Activated CD8-positive, alpha-beta memory T cell treated with anti-CD3 and anti-CD28 coated beads for 24 hours (primary cell): ENCODE results near the gene KCNA2.
A peak's percentile ranks its signal among the peaks of the same experiment; 100 is the strongest.

Experiments used
- DNase-seq: peaks from one replicate; pipeline ENCODE4 v3.0.0-alpha.2; 2020

KCNA2 gene

GRCh38 chr1:110628323-110629105 is 22.4 kb upstream of the KCNA2 start:
- peak; percentile 38 for DNase-seq

- no peak for DNase-seq
Measured at GRCh38 chr1:110627764-110628163, 21.6 kb upstream of the KCNA2 start.

DNA sequence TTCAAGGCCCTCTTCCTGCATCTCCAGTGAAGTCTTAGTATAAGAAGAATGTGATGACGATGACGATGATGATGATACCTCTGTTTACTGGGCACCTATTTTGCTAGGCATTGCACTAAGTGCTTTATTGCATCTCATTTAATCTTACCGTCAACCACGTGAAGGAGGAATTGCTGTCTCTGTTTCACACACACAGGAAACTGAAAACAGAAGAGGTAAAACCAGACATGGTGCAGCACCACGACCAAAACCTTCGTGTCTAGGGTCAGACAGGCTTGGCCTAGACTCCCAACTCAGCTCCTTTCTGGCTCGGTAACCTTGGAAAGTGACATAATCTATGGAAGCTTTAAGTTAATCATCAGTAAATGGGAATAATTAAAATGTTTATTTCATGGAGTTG is 20.7 kb upstream of the KCNA2 start:
- DNase-seq: peak; percentile 37

DNA sequence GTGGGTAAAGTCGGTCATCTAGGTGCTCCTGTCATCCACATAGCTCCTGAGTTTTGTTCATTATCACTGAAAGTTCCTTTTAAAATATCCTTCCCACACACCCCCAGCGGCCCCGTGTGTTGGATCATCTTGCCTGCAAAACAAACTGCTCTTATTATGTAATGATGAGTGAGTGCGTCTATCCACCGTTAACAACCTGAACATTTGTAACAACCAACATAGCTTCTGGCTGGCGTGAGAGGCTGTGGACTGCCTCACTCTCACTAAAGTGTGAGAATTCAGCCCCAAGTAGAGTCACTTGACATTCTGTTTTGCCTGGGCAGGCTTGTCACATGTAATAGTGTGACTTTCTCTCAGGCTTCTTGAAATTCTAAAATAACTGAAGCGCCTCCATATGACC is 14.5 kb upstream of the KCNA2 start:
- DNase-seq: peak; percentile 54

GRCh38 chr1:110620250-110620615 is 14.1 kb upstream of the KCNA2 start:
- DNase-seq: peak; percentile 68

DNA sequence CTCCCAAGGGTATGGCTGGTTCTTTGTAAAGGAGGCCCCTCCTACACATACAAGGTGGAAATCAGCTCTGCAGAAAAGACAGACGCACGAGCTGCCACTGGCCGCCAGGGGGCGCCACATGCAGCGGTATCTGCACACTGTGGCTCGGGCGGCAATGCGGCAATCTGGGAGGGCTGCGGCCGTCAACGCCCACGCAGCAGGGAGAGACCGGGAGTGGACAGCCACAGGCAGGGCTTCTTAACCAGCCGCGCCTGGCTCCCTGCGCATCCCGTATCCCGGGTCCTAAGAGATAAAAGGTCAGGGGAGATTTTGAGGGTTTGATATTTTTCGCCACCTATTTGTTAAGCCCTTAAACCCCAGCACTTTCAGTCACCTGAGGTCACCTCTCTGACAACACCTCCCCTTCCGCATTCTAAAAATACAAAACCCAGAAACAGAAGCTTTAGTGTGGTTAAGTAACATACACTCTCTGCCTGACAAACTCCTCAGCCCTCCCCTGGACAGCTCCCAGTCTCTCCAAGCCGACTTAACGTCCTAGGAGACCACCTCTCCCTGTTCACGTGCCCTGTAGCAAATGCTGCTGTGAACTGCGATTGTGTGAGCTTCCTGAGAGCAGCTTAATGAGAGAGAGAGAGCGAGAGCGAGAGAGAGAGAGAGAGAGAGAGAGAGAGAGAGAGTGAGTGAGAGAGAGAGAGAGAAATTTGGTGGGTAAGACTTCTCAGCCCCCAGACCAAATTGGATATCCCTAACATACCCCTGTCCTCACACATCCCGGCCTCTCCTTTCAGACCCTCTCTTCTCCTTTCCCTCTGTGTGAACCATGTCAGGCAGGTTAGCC is 13.5 kb upstream of the KCNA2 start:
- peak; percentile 95 for DNase-seq

DNA sequence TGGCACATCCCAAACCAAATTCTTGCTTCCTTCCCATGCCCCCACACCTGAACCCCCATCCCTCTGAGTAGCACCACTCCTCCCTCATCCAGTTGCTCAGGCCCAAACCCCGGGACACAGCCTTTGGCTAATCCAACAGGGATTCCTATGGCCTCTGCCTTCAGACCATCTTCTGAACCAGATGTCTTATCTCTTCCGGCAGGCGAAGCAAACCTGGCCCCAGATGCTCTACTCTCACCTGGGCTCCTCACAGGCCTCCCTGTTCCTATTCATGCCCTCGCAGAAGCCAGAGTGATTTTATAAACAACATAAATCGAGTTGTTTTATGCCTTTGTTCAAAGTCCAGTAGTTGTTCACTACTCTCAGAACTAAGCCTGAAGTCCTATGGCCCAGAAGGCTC is 12.5 kb upstream of the KCNA2 start:
- peak; percentile 53 for DNase-seq

DNA sequence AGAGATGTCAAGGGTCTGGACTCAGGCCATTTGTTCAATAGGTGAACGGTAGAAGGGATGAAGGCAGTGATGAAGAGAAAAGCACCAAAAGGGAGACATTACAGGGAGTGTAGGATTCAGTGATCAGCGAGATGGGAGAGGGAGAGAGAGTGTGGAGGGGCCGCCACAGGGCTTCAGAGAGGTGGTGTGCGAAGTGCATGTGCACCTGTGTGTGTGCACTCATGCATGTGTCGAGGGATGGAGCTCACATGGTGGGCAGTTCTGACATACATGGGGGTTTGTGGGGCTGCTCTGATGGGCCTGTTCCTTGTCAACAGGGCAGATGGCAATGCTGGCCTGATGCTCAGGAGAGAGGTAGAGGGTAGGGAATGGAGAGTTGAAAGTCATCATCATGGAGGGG is 11.4 kb upstream of the KCNA2 start:
- DNase-seq: no peak

- peak; percentile 24 for DNase-seq
Measured at GRCh38 chr1:110617116-110617515, 11.0 kb upstream of the KCNA2 start.

DNA sequence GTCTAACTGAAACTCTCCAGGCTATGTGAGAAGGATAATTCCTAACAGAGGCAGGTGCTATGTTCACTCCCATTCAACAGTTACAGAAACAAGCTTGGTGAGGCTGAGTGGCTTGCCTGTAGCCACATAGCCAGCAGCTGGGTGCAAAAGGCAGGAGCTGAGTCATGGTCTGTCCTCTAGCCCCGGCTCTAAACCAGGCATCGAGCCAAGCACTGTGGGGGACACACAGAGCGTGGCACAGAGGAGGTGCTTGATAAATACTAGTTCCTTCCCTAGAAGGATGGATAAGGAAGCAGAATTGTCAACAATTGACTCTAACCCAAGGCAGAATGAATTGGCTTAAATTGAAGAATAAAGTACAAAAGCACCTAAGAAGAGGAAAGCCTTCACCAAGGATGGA is 10.4 kb upstream of the KCNA2 start:
- no peak for DNase-seq

DNA sequence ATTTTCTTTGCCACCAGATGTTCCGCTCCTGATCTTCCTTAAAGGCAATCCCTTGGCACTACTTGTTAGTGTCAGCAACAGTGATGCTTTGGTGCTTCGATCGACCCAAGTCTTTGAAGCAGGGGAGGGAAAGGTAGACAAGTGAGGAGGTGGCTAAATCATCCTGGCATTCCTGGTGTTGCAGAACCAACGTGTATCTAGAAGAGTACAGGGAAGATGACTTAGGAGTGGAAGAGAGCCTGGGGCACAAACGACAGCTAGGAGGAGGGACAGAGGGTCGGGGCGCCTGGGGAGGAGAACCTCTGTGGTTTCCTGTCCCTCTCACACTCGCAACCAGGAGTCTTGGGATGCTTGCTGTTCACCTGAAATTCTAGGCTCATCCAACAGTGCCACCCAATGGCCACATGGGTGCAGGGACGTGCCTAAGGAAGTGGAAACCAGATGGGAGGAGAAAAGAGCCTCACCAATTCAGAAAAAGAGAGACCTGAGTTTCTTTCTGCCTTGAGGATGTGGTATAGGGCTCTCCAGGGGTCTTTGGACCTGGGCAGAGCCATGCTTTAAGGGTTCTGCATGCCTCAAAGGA is 9.5 kb upstream of the KCNA2 start:
- DNase-seq: no peak

GRCh38 chr1:110612060-110612745 is 6.0 kb upstream of the KCNA2 start:
- no peak for DNase-seq

DNA sequence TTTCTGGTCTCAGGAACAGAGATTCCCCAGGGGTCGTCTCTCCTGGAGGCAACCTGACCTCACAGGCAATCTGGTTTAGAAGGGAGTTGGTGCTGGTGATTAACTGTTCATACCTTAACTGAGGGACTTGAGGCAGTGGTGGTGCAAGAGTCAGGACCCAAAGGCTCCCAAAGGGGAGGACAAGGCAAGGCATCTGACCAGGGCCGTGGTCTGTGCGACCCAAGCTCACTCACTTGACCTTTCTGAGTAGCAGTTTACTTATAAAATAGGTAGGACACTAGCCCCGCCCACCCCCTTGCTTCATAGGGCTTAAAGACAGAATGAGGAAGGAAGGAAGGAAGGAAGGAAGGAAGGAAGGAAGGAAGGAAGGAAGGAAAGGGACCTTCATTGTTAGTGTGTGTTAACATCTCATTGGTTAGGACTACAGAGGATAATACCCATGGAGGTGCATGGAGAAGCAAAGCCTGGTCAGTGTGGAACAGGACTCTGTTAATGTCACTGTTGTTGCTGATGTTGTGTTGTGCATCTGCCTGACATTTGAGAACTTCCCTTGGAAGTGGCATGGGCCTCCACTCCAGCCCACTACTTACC is 4.6 kb upstream of the KCNA2 start:
- DNase-seq: no peak

DNA sequence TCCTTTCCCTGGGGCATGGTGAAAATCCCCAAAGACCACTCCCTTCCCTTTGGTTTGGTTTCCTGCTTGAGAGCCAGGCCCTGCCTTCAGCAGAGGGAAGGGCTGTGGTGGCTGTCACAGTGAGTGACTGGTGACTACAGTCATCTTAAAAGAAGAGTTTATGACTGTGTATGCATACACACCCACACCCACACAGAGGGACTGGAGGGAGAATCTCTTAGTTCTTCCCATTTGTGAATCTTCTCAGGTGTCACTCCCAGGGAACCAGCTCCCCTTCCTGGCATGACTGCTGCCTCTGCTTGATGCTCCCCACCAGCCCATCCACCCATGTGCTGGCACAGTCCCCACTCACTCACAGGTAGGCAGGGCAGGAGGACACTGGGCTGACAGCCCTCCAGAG is 3.9 kb upstream of the KCNA2 start:
- no peak for DNase-seq

- no peak for DNase-seq
Measured at GRCh38 chr1:110608247-110608646, 2.1 kb upstream of the KCNA2 start.

DNA sequence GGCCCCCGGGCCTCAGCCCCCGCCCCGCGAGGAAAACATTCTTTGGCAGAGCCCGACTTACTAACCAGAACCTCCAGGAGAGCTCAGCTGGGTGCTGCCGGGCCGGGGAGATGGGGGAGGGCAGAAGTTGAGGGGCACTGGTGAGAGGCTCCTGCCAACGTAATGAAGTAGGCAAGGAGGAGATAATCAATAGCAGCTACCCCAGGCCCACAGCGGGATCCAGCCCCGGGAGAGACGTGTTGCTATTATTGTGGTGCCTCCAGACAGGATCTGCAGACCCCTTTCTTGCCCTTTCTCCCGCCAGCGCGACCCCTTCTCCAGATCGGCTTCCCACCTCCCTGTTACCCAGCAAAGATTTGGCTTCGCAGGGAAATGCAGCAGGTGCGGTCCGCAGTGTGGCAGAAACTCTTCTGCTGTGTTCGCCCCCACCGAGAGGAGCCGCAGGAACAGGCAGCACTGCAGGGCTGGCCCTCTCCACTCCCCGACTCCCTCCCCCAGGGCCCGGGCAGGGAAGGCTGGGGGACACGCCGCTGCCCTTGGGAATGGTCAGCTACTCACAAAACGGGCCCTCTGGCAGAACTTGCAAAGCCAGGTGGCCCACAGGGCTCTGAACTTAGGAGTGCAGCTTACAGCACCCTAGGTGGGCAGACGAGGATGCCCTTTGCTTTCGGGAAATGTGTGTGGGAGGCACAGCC is 1.5 kb upstream of the KCNA2 start:
- DNase-seq: peak; percentile 67

- DNase-seq: peak; percentile 71
Measured at GRCh38 chr1:110606657-110607535, 738 bp upstream of the KCNA2 start.

GRCh38 chr1:110605446-110605845 is 712 bp downstream of the KCNA2 start:
- DNase-seq: no peak

DNA sequence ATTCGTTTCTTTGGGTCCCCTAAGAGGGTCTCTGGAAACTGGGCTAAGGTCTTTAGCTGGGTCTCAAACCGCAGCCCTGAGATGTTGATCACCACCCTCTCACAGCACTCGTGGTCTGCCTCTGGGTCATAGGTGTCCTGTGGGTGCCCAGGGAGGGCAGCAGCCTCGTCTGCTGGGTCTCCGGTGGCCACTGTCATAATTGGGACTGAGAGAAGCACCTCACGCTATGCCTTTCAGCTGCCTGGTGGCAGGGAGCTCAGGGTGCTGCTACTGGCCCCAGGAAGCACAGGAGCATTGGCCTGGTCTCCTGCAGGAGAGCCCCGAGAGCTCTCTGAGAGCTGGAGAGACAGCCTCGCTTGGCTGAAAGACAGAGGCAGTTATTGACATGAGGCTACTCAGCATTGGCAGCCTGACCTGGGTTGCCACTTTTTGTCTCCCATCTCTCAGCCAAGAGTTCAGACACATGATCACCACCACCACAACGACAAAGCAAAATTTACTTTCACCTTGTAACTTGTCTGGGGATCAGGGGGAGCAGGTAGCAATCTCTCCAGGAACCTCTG is 1.5 kb downstream of the KCNA2 start:
- no peak for DNase-seq

DNA sequence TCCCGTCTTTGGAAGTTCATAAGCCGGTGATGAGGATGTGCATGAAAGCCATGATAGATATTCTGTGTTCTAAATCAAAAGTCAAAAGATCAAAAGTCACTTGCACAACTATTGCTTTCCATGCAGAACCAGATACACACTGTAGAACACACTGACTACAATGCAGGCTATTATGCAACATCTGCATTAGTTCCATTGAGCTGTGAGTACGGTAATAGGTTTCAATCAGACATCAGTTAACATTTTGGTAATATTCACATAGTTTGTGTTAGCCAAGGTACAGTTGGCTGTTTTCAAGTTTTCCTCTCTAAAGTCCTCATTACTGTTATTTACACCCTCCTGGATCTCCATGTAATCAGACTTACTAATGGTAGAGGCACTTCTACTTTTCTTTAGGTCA is 3.1 kb downstream of the KCNA2 start:
- DNase-seq: no peak

DNA sequence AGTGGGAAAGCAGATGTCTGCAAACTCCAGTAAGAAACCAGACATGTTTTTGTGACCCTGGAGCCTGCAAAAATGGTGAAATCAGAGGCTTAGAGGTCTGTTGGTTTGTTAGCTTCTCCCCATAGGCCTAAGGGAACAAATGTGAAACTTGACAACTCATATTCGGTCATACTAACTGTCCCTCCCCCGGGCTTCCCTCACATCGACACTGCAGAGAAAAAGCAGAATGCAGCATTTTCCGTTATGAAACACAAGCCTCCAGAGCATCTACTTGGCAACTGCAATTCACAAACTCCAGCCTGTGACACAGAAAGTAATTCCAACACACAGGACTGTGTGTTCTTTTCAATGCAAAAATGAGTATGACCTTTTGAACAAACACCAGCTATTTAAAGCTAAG is 3.7 kb downstream of the KCNA2 start:
- peak; percentile 41 for DNase-seq
